Daoy (cell line): ENCODE results near the gene RYR2. TPM values are rescaled to one million over a fixed set of nuclear protein-coding genes. Genes with fewer than 3 reads are reported as not detected.

ENCODE experiments used
- DNase-seq: peaks from one replicate; pipeline ENCODE4 v3.0.0-alpha.2; 2015; ENCODE audit warnings: low read depth
- total RNA-seq: library from RNA; depleted of rRNA; stranded (reverse); fragments of >200 nt; shearing (Covaris generic); gene quantifications from 2 replicates; pipeline ENCODE4 v1.2.3, GENCODE V29; 2014; rRNA removed

The RYR2 gene
- total RNA-seq, 1 experiment from 2014 or later = 1.1 TPM

- no peak for DNase-seq
These were observed 810.4 kb downstream of the RYR2 start for GRCh38 chr1:237852342-237852741.

GRCh38 chr1:237857455-237857854 lies 815.5 kb downstream of the RYR2 start:
- no peak for DNase-seq

- no peak for DNase-seq
These were observed 817.0 kb downstream of the RYR2 start for GRCh38 chr1:237858992-237859391.

GRCh38 chr1:237861944-237862343 lies 820.0 kb downstream of the RYR2 start:
- no peak for DNase-seq

DNA sequence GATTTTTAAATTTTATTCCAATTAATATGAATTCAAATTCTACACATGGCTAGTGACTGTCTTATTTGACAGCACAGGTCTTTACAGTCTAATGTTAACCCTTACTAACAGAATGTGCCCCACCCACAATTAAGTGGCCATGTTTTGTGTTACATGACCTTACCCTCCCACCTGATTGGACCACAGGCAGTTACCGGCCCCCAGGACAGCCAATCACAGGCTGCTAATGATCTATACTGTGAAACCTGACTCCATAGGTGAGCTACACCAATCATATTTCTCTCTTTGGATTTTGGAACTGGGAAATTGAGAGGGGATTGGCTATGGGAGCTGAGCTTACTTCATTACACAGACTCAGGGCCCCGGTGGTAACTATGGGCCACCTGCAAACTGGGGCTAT lies 821.2 kb downstream of the RYR2 start:
- no peak for DNase-seq

- peak; percentile 62 for DNase-seq
These were observed 822.6 kb downstream of the RYR2 start for GRCh38 chr1:237864338-237865244.

- no peak for DNase-seq
These were observed 825.5 kb downstream of the RYR2 start for GRCh38 chr1:237867380-237867888.

GRCh38 chr1:237868817-237869600 lies 827.0 kb downstream of the RYR2 start:
- DNase-seq = no peak

DNA sequence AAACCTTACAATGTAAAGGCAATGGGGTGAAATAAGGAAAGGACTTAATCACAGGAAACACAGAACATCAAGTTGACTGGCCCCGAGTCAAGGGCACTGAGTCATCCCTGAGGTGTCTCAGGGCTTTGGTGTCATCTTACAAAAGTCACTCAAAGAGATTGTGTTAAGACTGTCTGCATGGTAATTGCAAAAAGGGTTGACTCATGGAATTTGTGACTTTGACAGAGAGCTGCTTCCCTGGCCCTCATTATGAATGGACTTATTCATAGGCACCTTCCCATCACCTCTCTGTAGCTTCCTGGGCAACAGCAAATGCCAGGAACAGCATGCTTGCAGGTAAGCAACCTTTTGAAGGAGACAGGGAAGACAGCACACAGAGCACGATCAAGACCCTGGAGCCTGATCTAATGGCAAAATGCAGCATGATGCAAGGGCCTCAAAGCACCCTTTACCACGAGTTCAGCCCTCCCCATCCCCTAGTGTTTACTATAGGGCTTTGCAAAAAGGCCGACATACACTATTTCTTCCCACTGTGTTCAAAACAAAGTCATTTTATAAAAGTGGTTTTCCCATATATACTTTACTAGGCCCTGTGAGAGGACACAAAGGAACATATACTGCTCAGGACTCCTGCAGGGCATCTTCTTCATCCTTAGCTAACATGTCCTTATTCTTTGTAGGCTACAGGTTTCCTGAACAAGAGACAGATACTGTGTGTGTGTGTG lies 831.7 kb downstream of the RYR2 start:
- peak; percentile 93 for DNase-seq

DNA sequence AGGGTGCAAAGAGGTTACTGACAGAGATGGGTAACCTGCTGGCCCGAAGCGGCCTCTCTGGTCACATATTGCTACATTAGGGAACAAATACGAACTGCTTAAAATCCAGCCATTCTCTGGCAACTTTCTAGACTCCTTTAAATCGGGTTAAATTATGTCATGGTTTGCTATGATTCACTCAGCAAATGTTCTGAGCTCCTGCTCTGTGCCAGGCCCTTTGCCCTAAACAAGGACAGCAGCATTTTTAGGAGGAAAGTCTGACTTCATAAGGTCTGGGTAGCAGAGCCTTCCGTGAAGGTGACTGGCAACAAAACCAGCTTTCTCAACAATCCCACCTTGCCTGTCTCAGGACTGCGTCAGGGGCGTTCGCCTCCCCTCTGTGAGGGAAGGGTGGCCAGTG lies 833.3 kb downstream of the RYR2 start:
- DNase-seq = peak; percentile 38

DNA sequence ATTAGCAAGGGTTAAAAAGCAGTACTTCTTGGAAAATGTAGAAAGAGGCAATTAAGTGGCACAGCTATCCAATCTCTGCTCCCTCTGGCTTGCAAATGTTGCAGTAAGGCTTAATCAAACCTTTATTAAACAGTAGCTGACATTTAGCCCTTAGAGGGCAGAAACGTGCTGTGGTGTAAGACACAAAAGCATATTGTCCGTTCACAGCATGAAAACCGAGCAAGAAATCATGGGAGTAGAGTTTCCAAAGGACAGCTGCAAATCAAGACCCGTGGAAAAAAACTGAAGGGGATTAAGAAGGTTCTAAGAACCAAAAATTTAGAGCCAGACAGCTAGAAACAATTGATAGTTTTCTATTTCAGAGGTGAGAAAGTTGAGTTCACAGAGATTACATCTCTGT lies 835.6 kb downstream of the RYR2 start:
- no peak for DNase-seq

GRCh38 chr1:237878406-237878805 lies 836.4 kb downstream of the RYR2 start:
- DNase-seq = no peak

GRCh38 chr1:237879195-237879594 lies 837.2 kb downstream of the RYR2 start:
- DNase-seq = peak; percentile 81

Other genes with a start within 250 kb of the RYR2 start
- gene MTR, start 246.9 kb upstream of the RYR2 start, total RNA-seq = 19.4 and 21.0 TPM in 2 replicates
- gene MT1HL1, start 37.7 kb upstream of the RYR2 start, total RNA-seq = not detected in 2 replicates